Smooth muscle cell (in vitro differentiated cells): ENCODE data around the gene ERCC6L2. TPM values are rescaled to one million over a fixed set of nuclear protein-coding genes. Genes with fewer than 3 reads are reported as not detected.

Experiments used
- DNase-seq: peaks from one replicate; lab custom pipeline; 2025; ENCODE audit not compliant: unreplicated experiment; lab: John Stamatoyannopoulos, UW
- H2AFZ ChIP-seq: fragments of 200-600 bp; sonication (generic); 2 replicates; pipeline ENCODE4 v1.6.0; 2016; ENCODE audit warnings: antibody characterized with exemption, low read depth, mild to moderate bottlenecking
- H3F3A ChIP-seq: fragments of 200-600 bp; sonication (generic); 2 replicates; pipeline ENCODE4 v1.6.0; 2017; ENCODE audit warnings: antibody characterized with exemption, low read depth
- H3K27ac ChIP-seq: fragments of 200-600 bp; sonication (generic); 2 replicates; pipeline ENCODE4 v1.5.1; 2016; ENCODE audit warnings: low read depth, mild to moderate bottlenecking
- H3K27me3 ChIP-seq: fragments of 200-600 bp; sonication (generic); 2 replicates; pipeline ENCODE4 v1.6.1; 2016; ENCODE audit warnings: low read depth, mild to moderate bottlenecking
- H3K36me3 ChIP-seq: fragments of 200-600 bp; sonication (generic); 2 replicates; pipeline ENCODE4 v1.5.1; 2016; ENCODE audit warnings: low read depth
- H3K4me1 ChIP-seq: fragments of 200-600 bp; sonication (generic); 2 replicates; pipeline ENCODE4 v1.5.1; 2016; ENCODE audit warnings: low read depth
- H3K4me2 ChIP-seq: fragments of 200-600 bp; sonication (generic); 2 replicates; pipeline ENCODE4 v1.6.0; 2016; ENCODE audit warnings: mild to moderate bottlenecking
- H3K4me3 ChIP-seq: fragments of 200-600 bp; sonication (generic); 2 replicates; pipeline ENCODE4 v1.5.1; 2016; ENCODE audit warnings: mild to moderate bottlenecking
- H3K79me2 ChIP-seq: fragments of 200-600 bp; sonication (generic); 2 replicates; pipeline ENCODE4 v1.6.0; 2016; ENCODE audit warnings: low read depth, mild to moderate bottlenecking
- H3K9ac ChIP-seq: fragments of 200-600 bp; sonication (generic); 2 replicates; pipeline ENCODE4 v1.6.0; 2016; ENCODE audit warnings: low read depth
- H3K9me3 ChIP-seq: fragments of 200-600 bp; sonication (generic); replicated peaks from 2 replicates; pipeline ENCODE4 v1.5.1; 2016; ENCODE audit warnings: low read depth
- H4K20me1 ChIP-seq: fragments of 200-600 bp; sonication (generic); 2 replicates; pipeline ENCODE4 v1.6.0; 2016; ENCODE audit warnings: low read depth
- WGBS: methylation state at CpG from one replicate; pipeline ENCODE4 v1.1.7; 2016; ENCODE audit warnings: low lambda C conversion rate; 5-methylcytosine and 5-hydroxymethylcytosine counted together
- polyA plus RNA-seq: library from polyadenylated mRNA; unstranded; fragments of >200 nt; fragmentation: Nextera tagmentation; extraction: Ambion mirVana; gene quantifications from 2 replicates; pipeline ENCODE4 v1.2.1, GENCODE V29; 2016
- total RNA-seq: library from RNA; depleted of rRNA; stranded (reverse); fragments of >200 nt; gene quantifications from 2 replicates; pipeline ENCODE4 v1.2.3, GENCODE V29; 2014
- TF ChIP-seq, protein P1 (sequence below): fragments of 200-600 bp; sonication (generic); IDR thresholded peaks from 2 replicates; pipeline ENCODE4 v1.5.1; 2017; ENCODE audit warnings: borderline replicate concordance, mild to moderate bottlenecking, antibody characterized with exemption; ENCODE audit not compliant: insufficient read depth, poor library complexity, severe bottlenecking

The ERCC6L2 gene
- total and polyA plus RNA-seq, 2 experiments from 2014 or later: 9.6 to 39.4 TPM

DNA sequence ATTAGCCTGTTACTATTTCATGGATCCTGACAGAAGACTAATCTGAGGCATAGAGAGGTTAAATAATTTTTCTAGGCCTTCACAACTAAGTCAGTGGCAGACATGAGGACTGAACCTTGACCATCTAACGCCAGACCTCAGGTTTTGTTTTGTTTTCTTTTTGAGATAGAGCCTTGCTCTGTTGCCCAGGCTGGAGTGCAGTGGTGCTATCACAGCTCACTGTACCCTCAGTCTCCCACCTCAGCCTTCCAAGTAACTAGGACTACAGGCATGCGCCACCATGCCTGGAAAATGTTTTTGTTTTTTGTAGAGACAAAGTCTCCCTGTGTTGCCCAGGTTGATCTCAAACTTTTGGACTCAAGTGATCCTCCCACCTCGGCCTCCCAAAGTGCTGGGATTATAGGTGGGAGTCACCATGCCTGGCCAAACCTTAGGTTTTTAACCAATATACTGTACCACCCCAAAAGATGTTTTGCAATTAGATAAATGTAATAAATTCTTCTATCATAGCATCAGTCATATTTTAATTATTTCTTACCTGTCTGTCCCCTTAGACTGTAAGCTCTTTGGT is 35.4 kb downstream of the ERCC6L2 start:
- Histone ChIP-seq H3K27me3 (no peaks in the 10 kb centered on the region), H4K20me1 (peaks cover 21% of the 10 kb centered on the region), H3K4me1 (no peaks in the 10 kb centered on the region), H3K4me3 (no peak overlapping the region), H3K4me2 (no peak overlapping the region), H3K79me2 (peaks cover 13% of the 10 kb centered on the region), H3F3A (no peaks in the 10 kb centered on the region), H3K36me3 (peaks cover 5% of the 10 kb centered on the region), H3K9me3 (no peaks in the 10 kb centered on the region), H3K27ac (no peak overlapping the region), H2AFZ (no peak overlapping the region), H3K9ac (no peak overlapping the region)
- WGBS: 95% methylated on average over 3 of the region's 3 CpGs
- TF ChIP-seq, protein P1, sequence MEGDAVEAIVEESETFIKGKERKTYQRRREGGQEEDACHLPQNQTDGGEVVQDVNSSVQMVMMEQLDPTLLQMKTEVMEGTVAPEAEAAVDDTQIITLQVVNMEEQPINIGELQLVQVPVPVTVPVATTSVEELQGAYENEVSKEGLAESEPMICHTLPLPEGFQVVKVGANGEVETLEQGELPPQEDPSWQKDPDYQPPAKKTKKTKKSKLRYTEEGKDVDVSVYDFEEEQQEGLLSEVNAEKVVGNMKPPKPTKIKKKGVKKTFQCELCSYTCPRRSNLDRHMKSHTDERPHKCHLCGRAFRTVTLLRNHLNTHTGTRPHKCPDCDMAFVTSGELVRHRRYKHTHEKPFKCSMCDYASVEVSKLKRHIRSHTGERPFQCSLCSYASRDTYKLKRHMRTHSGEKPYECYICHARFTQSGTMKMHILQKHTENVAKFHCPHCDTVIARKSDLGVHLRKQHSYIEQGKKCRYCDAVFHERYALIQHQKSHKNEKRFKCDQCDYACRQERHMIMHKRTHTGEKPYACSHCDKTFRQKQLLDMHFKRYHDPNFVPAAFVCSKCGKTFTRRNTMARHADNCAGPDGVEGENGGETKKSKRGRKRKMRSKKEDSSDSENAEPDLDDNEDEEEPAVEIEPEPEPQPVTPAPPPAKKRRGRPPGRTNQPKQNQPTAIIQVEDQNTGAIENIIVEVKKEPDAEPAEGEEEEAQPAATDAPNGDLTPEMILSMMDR: no peak
- DNase-seq: no peak

DNA sequence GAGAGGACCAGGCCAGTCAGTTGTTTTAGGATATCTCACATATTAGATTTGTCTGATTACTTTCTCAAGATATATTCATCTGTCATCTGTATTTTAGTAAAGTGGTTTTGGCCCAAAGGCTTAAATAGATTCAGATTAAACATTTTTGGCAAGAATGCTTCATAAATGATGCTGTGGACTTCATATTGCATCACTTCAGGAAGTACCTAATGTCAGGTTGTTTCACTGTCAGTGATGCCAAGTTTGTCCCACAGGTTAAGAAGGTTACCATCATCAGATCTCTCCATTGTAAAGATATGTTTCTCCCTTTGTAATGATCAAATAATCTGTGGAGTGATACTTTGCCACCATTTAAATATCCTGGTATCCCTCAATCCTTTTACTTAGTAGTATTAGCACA is 37.3 kb downstream of the ERCC6L2 start:
- no peak for DNase-seq
- Histone ChIP-seq H3K4me1 (no peaks in the 10 kb centered on the region), H3K9me3 (no peaks in the 10 kb centered on the region), H3K4me2 (no peak overlapping the region), H3F3A (no peaks in the 10 kb centered on the region), H3K4me3 (no peak overlapping the region), H3K27ac (no peak overlapping the region), H4K20me1 (peaks cover 21% of the 10 kb centered on the region), H3K36me3 (peaks cover 19% of the 10 kb centered on the region), H3K27me3 (no peaks in the 10 kb centered on the region), H3K79me2 (peaks cover 13% of the 10 kb centered on the region), H3K9ac (no peak overlapping the region), H2AFZ (no peak overlapping the region)
- TF ChIP-seq, protein P1: no peak

DNA sequence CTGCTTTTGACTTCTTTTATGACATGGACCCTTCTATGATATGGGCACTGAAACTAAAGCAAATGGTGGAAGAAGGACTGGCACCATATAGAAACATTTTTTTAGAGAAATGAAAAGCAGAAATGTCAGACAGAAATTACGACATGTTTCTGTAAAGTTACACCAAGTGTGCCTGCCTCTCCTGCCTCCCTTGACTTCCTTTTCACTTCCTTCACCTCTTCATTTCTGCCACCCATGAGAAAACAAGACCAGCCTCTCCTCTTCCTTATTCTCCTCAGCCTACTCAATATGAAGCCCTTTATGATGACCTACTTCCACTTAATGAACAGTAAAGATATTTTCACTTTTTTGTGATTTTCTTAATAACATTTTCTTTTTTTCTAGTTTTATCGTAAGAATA is 44.5 kb downstream of the ERCC6L2 start:
- H3K4me2 ChIP-seq: no peak overlapping the region

More for the DNA sequence above, 44.5 kb downstream of the ERCC6L2 start:
- Histone ChIP-seq H3K27ac (no peak overlapping the region), H2AFZ (no peak overlapping the region), H3K79me2 (no peaks in the 10 kb centered on the region), H3K27me3 (no peaks in the 10 kb centered on the region), H3K9ac (no peak overlapping the region), H3K4me1 (no peaks in the 10 kb centered on the region), H4K20me1 (no peaks in the 10 kb centered on the region), H3K36me3 (peaks cover 43% of the 10 kb centered on the region), H3K9me3 (no peaks in the 10 kb centered on the region), H3F3A (no peaks in the 10 kb centered on the region), H3K4me3 (no peak overlapping the region)
- WGBS: 100% methylated on average over 2 of the region's 2 CpGs
- TF ChIP-seq, protein P1: no peak
- no peak for DNase-seq
